Rectal smooth muscle tissue (tissue), 1 donor: ENCODE measurements around the gene ZNF385C.

Experiments
- H3K27ac ChIP-seq: one replicate; pipeline ENCODE4 v1.7.0; 2013; ENCODE audit warnings: low read depth, low read length, inconsistent platforms
- H3K27me3 ChIP-seq: one replicate; pipeline ENCODE4 v1.7.0; 2013; ENCODE audit warnings: low read length; ENCODE audit not compliant: control insufficient read depth, insufficient read depth
- H3K36me3 ChIP-seq: one replicate; pipeline ENCODE4 v1.7.0; 2013; ENCODE audit warnings: low read length; ENCODE audit not compliant: control insufficient read depth, insufficient read depth
- H3K4me1 ChIP-seq: one replicate; pipeline ENCODE4 v1.7.0; 2013; ENCODE audit warnings: low read length; ENCODE audit not compliant: control insufficient read depth, insufficient read depth
- H3K4me3 ChIP-seq: one replicate; pipeline ENCODE4 v1.7.0; 2013; ENCODE audit warnings: low read length
- H3K9ac ChIP-seq: one replicate; pipeline ENCODE4 v1.7.0; 2013; ENCODE audit warnings: low read length

ZNF385C gene

GRCh38 chr17:42120770-42121769 lies 22.8 kb upstream of the ZNF385C start, which contains the start of gene KAT2A:
TSS of gene KAT2A (minus strand) at chr17:42121367. CDS start at chr17:42121304, 63 bp downstream.
- Histone ChIP-seq H3K4me1 (no peaks in the 10 kb centered on the region), H3K4me3 (peak within 1 kb of the TSS; percentile 58), H3K36me3 (peaks cover 8% of the 10 kb centered on the region), H3K27me3 (no peaks in the 10 kb centered on the region), H3K9ac (no peak within 1 kb of the TSS), H3K27ac (peak within 1 kb of the TSS; percentile 59)

- Histone ChIP-seq H3K9ac (no peak overlapping the region), H3K4me1 (no peaks in the 10 kb centered on the region), H3K36me3 (peaks cover 8% of the 10 kb centered on the region), H3K4me3 (no peak overlapping the region), H3K27ac (no peak overlapping the region), H3K27me3 (no peaks in the 10 kb centered on the region)
Observed at GRCh38 chr17:42120161-42120769, 22.0 kb upstream of the ZNF385C start.

- no peaks in the 10 kb centered on the region for H3K27me3 ChIP-seq
- H3K36me3 ChIP-seq = peaks cover 3% of the 10 kb centered on the region
- no peak overlapping the region for H3K9ac ChIP-seq
- no peak overlapping the region for H3K4me3 ChIP-seq
- H3K27ac ChIP-seq = no peak overlapping the region
- H3K4me1 ChIP-seq = no peaks in the 10 kb centered on the region
Observed at GRCh38 chr17:42119301-42119700, 21.0 kb upstream of the ZNF385C start.

GRCh38 chr17:42118545-42118944 lies 20.3 kb upstream of the ZNF385C start:
- H3K4me3 ChIP-seq = no peak overlapping the region
- no peak overlapping the region for H3K9ac ChIP-seq
- no peaks in the 10 kb centered on the region for H3K27me3 ChIP-seq
- peaks cover 2% of the 10 kb centered on the region for H3K36me3 ChIP-seq
- H3K4me1 ChIP-seq = no peaks in the 10 kb centered on the region
- no peak overlapping the region for H3K27ac ChIP-seq

- Histone ChIP-seq H3K27ac (no peak overlapping the region), H3K4me3 (no peak overlapping the region), H3K9ac (no peak overlapping the region), H3K27me3 (no peaks in the 10 kb centered on the region), H3K36me3 (peaks cover 2% of the 10 kb centered on the region), H3K4me1 (no peaks in the 10 kb centered on the region)
Observed at GRCh38 chr17:42118126-42118510, 19.8 kb upstream of the ZNF385C start.

GRCh38 chr17:42117397-42118125 lies 19.3 kb upstream of the ZNF385C start:
- Histone ChIP-seq H3K4me1 (peaks cover 3% of the 10 kb centered on the region), H3K4me3 (no peak overlapping the region), H3K36me3 (peaks cover 2% of the 10 kb centered on the region), H3K27me3 (no peaks in the 10 kb centered on the region), H3K9ac (no peak overlapping the region), H3K27ac (no peak overlapping the region)

GRCh38 chr17:42116705-42117396 lies 18.6 kb upstream of the ZNF385C start:
- H3K36me3 ChIP-seq = peaks cover 2% of the 10 kb centered on the region
- H3K9ac ChIP-seq = no peak overlapping the region
- H3K27ac ChIP-seq = no peak overlapping the region
- peaks cover 4% of the 10 kb centered on the region for H3K4me1 ChIP-seq
- no peaks in the 10 kb centered on the region for H3K27me3 ChIP-seq
- H3K4me3 ChIP-seq = no peak overlapping the region

GRCh38 chr17:42114118-42114517 lies 15.8 kb upstream of the ZNF385C start:
- H3K27ac ChIP-seq = no peak overlapping the region
- H3K36me3 ChIP-seq = no peaks in the 10 kb centered on the region
- no peak overlapping the region for H3K4me3 ChIP-seq
- no peaks in the 10 kb centered on the region for H3K27me3 ChIP-seq
- peaks cover 12% of the 10 kb centered on the region for H3K4me1 ChIP-seq
- H3K9ac ChIP-seq = no peak overlapping the region

GRCh38 chr17:42113293-42114069 lies 15.2 kb upstream of the ZNF385C start:
- Histone ChIP-seq H3K27me3 (no peaks in the 10 kb centered on the region), H3K27ac (peak overlapping the region; percentile 96), H3K4me3 (no peak overlapping the region), H3K4me1 (peaks cover 12% of the 10 kb centered on the region), H3K9ac (peak overlapping the region; percentile 13), H3K36me3 (no peaks in the 10 kb centered on the region)

GRCh38 chr17:42112552-42113176 lies 14.4 kb upstream of the ZNF385C start, which contains the start of gene DHX58:
TSS of gene DHX58 (minus strand) at chr17:42112714. CDS start at chr17:42111892, 822 bp downstream.
- Histone ChIP-seq H3K9ac (peak within 1 kb of the TSS; percentile 64), H3K4me3 (peak within 1 kb of the TSS; percentile 74), H3K4me1 (peaks cover 12% of the 10 kb centered on the region), H3K27me3 (no peaks in the 10 kb centered on the region), H3K36me3 (no peaks in the 10 kb centered on the region), H3K27ac (peak within 1 kb of the TSS; percentile 96)
